NOMO-1 (cell line): ENCODE measurements around the gene CMPK2.
"Not testable (repeated sequence)": the region's sequence is repeated elsewhere in the genome, so short reads cannot be mapped to it uniquely, and the experiment has no call there.

Experiments
- DNase-seq, 2 experiments: peaks; one replicate each; lab custom pipeline; 2025; ENCODE audit not compliant: unreplicated experiment in 2 of 2; lab: John Stamatoyannopoulos, UW

Gene CMPK2

GRCh38 chr2:6881046-6881445 lies 15.3 kb upstream of the CMPK2 start:
- no peak for DNase-seq

DNA sequence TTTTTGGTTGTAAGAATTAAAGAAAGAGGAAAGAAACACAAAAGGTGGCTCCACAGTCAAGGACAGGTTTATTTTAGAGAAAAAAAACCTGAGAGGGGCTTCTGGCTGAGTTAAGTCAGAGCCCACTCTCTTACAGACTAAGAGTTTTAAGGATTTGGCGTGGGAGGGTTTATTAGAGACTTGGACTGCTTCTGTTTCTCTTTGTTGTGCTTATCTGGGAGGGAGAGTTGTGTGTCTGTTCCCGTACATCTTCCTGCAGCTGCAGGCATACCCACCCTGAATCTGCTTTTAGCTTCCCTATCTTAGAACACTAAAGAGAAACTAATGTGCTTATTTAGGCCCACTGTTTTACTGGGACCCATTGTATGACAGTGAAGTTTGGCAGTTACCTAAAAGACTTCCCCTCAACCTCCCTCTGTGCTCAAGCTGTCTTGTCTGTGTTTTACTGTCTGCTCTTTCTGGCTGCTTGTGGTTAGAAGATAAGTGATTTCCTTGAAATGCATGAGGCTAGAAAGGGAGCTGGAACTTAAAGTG lies 14.6 kb upstream of the CMPK2 start:
- no peak for DNase-seq

GRCh38 chr2:6879011-6879410 lies 13.3 kb upstream of the CMPK2 start:
- no peak for DNase-seq

DNA sequence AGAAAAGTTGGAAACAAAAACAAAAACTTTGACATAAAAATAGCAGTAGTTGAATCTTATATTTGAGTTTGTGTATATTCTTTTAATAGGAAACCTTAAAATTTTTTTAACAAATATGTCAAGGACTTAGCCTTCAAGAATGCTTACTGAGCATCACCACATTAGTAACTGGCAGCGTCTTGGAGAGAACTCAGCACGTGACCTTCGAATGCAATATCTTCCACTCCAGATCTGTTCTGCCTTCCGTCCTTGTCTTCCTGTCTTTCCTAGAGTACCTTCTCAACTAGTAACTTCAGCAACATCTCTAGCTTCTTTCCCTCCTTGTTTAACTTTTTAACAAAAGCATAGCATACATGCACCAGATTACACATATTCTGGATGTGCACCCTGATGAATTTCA lies 12.8 kb upstream of the CMPK2 start:
- DNase-seq = no peak

DNA sequence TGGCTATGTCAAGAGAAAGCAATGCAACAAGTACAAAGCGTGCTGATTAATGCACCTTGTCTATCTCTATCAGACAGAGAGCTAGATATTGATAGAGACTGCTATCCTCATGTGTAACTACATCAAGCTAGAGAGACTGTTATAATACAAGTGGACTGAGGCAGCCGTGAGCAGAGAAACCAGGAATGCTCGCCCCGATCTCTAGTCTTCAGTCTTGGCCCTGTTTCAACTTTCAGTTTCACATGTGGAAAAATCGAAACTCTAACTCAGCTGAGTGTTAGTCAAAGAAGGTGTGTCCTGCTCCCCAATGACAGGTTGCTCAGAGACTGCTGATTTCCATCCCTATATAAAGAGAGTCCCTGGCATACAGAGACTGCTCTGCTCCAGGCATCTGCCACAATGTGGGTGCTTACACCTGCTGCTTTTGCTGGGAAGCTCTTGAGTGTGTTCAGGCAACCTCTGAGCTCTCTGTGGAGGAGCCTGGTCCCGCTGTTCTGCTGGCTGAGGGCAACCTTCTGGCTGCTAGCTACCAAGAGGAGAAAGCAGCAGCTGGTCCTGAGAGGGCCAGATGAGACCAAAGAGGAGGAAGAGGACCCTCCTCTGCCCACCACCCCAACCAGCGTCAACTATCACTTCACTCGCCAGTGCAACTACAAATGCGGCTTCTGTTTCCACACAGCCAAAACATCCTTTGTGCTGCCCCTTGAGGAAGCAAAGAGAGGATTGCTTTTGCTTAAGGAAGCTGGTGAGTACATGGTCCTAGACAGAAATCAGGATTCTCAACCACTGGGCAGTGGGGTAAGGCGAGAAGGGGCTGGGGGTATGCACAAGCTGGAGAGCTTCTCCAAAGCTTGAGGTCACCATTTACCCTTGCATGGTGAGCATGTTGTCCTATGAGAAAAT lies 11.9 kb upstream of the CMPK2 start, which contains the start of gene RSAD2:
TSS of gene RSAD2 (plus strand) at position 376 of the 903 bp plus-strand sequence. CDS start at position 400, 24 bp downstream.
- peak in 1 of 2 experiments; percentile 39 for DNase-seq

GRCh38 chr2:6876309-6876708 lies 10.6 kb upstream of the CMPK2 start:
- peak in 1 of 2 experiments; percentile 67 for DNase-seq

- DNase-seq = no peak
Measured at GRCh38 chr2:6874032-6874431, 8.3 kb upstream of the CMPK2 start.

- DNase-seq = peak in 1 of 2 experiments; percentile 85
Measured at GRCh38 chr2:6872394-6872793, 6.7 kb upstream of the CMPK2 start.

DNA sequence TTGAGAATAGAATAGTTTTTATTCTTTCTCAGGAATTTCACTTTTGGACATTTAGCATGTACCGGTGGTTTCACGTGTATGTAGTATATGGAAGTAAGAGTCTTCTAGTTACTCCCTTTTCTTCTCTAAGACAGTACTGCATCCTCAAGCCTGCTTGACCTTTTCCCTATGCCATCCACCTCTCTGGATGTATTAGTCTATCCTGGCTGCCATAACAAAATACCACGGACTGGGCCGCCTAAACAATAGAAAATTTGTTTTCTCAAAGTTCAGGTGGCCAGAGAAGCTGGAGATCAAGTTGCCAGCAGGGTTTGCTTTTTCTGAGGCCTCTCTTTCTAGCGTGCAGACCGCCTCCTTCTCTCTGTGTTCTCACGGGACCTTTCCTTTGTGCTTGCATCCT lies 1.3 kb upstream of the CMPK2 start:
- no peak for DNase-seq

- DNase-seq = peak; percentile 25 to 29
Measured at GRCh38 chr2:6866275-6866671, 566 bp upstream of the CMPK2 start.

DNA sequence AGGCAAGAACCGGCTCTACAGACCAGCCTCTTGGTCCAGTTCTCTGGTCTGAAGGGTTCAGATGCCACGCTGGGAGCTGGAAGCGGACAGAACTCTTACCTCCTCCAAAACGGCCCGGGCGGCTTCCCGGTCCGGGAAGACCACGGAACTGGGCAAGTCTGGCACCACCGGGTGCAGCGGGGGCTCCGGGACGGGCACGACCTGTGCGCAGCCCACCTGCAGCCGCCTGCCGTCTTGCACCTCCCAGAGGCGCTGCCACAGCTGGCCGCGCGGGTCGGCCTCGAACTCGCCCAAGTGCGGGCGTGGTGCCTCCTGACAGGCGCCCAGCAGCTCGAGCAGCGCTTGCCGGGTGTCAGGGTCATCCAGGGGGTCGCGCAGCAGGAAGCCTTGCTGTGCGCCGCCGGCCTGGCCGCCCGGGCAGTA lies 773 bp downstream of the CMPK2 start:
- DNase-seq = peak in 1 of 2 experiments; percentile 40

DNA sequence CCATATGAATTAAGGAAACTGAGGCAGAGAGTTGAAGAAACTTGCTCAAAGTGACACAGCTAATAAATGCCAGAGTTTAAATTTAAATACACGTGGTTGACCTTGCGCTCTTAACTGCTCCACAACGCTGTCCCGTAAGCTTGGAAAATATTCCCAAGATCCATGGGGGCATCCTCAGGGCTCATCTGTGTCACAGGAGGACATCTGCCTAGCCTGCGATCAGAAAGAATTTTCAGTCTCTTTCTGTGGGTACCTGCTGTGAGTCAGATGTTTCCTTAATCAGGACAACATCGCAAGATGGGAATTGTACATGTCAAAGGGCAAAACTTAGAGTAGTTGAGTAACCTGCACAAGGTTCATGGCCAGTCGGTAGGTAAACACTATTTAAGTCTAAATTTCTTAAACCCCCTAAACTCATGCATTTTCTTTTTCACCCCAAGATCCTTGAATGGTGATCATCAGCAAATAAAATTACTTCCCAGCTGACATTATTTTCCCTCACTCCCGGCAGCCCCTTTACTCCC lies 1.4 kb downstream of the CMPK2 start:
- DNase-seq = no peak

- no peak for DNase-seq
Measured at GRCh38 chr2:6863792-6864191, 1.9 kb downstream of the CMPK2 start.

- DNase-seq = no peak
Measured at GRCh38 chr2:6860296-6860695, 5.4 kb downstream of the CMPK2 start.

DNA sequence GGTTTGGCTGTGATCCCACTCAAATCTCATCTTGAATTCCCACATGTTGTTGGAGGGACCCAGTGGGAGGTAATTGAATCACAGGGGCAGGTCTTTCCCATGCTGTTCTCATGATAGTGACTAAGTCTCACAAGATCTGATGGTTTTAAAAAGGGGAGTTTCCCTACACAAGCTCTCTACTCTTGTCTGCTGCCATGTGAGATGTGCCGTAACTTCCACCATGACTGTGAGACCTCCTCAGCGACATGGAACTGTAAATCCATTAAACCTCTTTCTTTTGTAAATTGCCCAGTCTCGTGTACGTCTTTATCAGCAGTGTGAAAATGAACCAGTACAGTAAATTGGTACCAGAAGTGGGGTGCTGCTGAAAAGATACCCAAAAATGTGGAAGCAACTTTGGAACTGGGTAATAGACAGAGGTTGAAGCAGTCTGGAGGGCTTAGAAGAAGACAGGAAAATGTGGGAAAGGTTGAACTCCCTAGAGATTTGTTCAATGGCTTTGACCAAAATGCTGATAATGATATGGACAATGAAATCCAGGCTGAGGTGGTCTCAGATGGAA lies 7.2 kb downstream of the CMPK2 start:
- DNase-seq = not testable (repeated sequence)

- DNase-seq = no peak
Measured at GRCh38 chr2:6856548-6856920, 9.2 kb downstream of the CMPK2 start.

DNA sequence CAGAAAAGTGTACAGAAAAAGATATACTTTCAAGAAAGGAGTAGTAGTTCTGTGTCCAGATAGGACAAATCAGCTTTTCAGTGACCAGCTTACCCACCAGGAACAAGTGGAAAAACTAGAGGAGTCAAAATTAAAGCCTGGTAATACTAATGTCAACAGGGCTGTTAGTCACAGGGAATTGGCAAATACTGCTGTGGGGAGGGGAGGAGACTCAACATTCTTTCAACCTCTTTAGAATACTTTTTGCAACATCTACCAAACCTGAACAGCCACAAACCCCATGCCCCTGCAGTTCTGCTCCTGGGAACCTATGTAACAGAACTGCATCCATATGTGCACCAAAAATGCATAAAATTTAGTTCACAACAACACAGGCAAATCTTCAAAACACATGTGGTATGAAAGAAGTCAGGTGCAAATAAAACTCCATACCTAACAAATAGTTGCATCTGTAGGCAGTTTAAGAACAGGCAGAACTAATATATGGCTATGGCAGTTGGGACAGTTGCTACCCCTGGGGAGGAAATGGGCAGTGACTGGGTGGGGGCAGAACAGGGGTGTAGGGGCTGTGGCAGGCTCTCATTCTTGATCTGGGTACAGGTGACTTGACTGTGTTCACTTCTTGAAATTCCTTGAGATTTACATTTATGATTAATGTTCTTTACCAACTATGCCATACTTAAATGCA lies 9.7 kb downstream of the CMPK2 start:
- DNase-seq = no peak

- no peak for DNase-seq
Measured at GRCh38 chr2:6854416-6854815, 11.3 kb downstream of the CMPK2 start.

- DNase-seq = no peak
Measured at GRCh38 chr2:6852195-6852594, 13.5 kb downstream of the CMPK2 start.

- no peak for DNase-seq
Measured at GRCh38 chr2:6846967-6847681, 18.6 kb downstream of the CMPK2 start.
